Natural killer cell (primary cell): Measurements from ENCODE around the gene RDX. TPM values are rescaled to one million over a fixed set of nuclear protein-coding genes. Genes with fewer than 3 reads are reported as not detected.

Experiments used
- ATAC-seq, 3 donors: fragments of 150-1000 bp in 2 of 3; fragments of 200-7000 bp in 1 of 3; cut with Tn5 transposase; 1 replicate in 1 of 3; 2 replicates in 2 of 3; pipeline ENCODE4 v1.10.0; 2021; ENCODE audit warnings: mild to moderate bottlenecking in 2 of 3, moderate library complexity in 2 of 3
- DNase-seq, 2 donors: peaks; one replicate each; pipeline versions ENCODE4 v3.0.0 to v3.0.0-alpha.2; 2013 to 2021; ENCODE audit warnings: mixed read lengths in 1 of 2
- H3K27ac ChIP-seq: one replicate; pipeline ENCODE4 v1.5.1; 2013; ENCODE audit warnings: mild to moderate bottlenecking, low read length
- H3K27me3 ChIP-seq: one replicate; pipeline ENCODE4 v1.6.1; 2013; ENCODE audit warnings: low read length; ENCODE audit not compliant: control insufficient read depth, insufficient read depth
- H3K36me3 ChIP-seq: one replicate; pipeline ENCODE4 v1.6.1; 2013; ENCODE audit warnings: low read length; ENCODE audit not compliant: control insufficient read depth, insufficient read depth
- H3K4me1 ChIP-seq: one replicate; pipeline ENCODE4 v1.6.1; 2013; ENCODE audit warnings: low read length; ENCODE audit not compliant: control insufficient read depth, insufficient read depth
- H3K4me3 ChIP-seq: one replicate; pipeline ENCODE4 v1.5.1; 2013; ENCODE audit warnings: low read length
- H3K9me3 ChIP-seq: one replicate; pipeline ENCODE4 v1.6.1; 2013; ENCODE audit warnings: low read length; ENCODE audit not compliant: control insufficient read depth, insufficient read depth
- H3K27ac Mint-ChIP-seq, 2 donors: one replicate each; pipeline ENCODE4 v1.8.0; 2022; ENCODE audit warnings: mild to moderate bottlenecking in 2 of 2, mixed read lengths in 2 of 2, moderate library complexity in 1 of 2
- H3K27me3 Mint-ChIP-seq, 2 donors: one replicate each; pipeline ENCODE4 v1.8.0; 2022; ENCODE audit warnings: low read depth in 2 of 2, mixed read lengths in 2 of 2
- H3K36me3 Mint-ChIP-seq: one replicate; pipeline ENCODE4 v1.8.0; 2022; ENCODE audit warnings: mixed read lengths
- H3K4me1 Mint-ChIP-seq, 2 donors: one replicate each; pipeline ENCODE4 v1.8.0; 2022; ENCODE audit warnings: mixed read lengths in 2 of 2
- H3K4me3 Mint-ChIP-seq: one replicate; pipeline ENCODE4 v1.8.0; 2022; ENCODE audit warnings: mild to moderate bottlenecking, moderate library complexity, mixed read lengths
- H3K9me3 Mint-ChIP-seq, 2 donors: one replicate each; pipeline ENCODE4 v1.8.0; 2022; ENCODE audit warnings: mixed read lengths in 2 of 2
- CTCF ChIP-seq: fragments of 200-600 bp; IDR thresholded peaks from one replicate; pipeline ENCODE4 v1.8.0; 2022; ENCODE audit warnings: antibody characterized with exemption
- WGBS: methylation state at CpG from one replicate; pipeline ENCODE4 v1.1.7; 2013; ENCODE audit warnings: missing lambda C conversion rate; ENCODE audit not compliant: insufficient coverage; 5-methylcytosine and 5-hydroxymethylcytosine counted together
- intact Hi-C: fragments of 100-400 bp; cut with micrococcal nuclease; formaldehyde crosslinking; loops from one replicate; pipeline ENCODE4 v1.14.2; 2022
- total RNA-seq, 4 donors: library from RNA; stranded (reverse); fragments of 120-200 nt in 1 of 4; gene quantifications; one replicate each; pipeline versions ENCODE4 v1.2.3 to v1.2.4, GENCODE V29; 2013 to 2022

RDX gene
- total RNA-seq, 3 donors from 2014 or later (not counting 1 experiment from before 2014, with no cell fraction given), result 22.6 to 31.1 (median 25.9) TPM

GRCh38 chr11:110168033-110168803 is 128.2 kb downstream of the RDX start:
- WGBS, result 94% methylated on average over 4 of the region's 5 CpGs
- H3K9me3 ChIP-seq, result no peaks in the 10 kb centered on the region
- no peak overlapping the region for H3K27ac Mint-ChIP-seq
- DNase-seq (no peak), ATAC-seq (no peak)
- no peaks in the 10 kb centered on the region for H3K36me3 Mint-ChIP-seq
- H3K27me3 ChIP-seq, result no peaks in the 10 kb centered on the region
- H3K27ac ChIP-seq, result no peak overlapping the region
- TF ChIP-seq CTCF, result no peak
- no peak overlapping the region for H3K4me3 Mint-ChIP-seq
- H3K9me3 Mint-ChIP-seq, result no peaks in the 10 kb centered on the region
- H3K36me3 ChIP-seq, result no peaks in the 10 kb centered on the region
- H3K27me3 Mint-ChIP-seq, result peaks cover 0 to 3% of the 10 kb centered on the region in 2 donors
- no peaks in the 10 kb centered on the region for H3K4me1 Mint-ChIP-seq
- no peak overlapping the region for H3K4me3 ChIP-seq
- intact Hi-C loops, result no loop called here
- H3K4me1 ChIP-seq, result no peaks in the 10 kb centered on the region

- no peak for TF ChIP-seq CTCF
- H3K36me3 ChIP-seq, result no peaks in the 10 kb centered on the region
- DNase-seq, result no peak
- H3K4me1 ChIP-seq, result no peaks in the 10 kb centered on the region
- no peak overlapping the region for H3K27ac ChIP-seq
- Mint-ChIP-seq H3K27me3 (no peaks in the 10 kb centered on the region), H3K4me3 (no peak overlapping the region), H3K4me1 (no peaks in the 10 kb centered on the region), H3K9me3 (no peaks in the 10 kb centered on the region), H3K27ac (no peak overlapping the region), H3K36me3 (no peaks in the 10 kb centered on the region)
- no peak for ATAC-seq
- intact Hi-C loops, result no loop called here
- no peaks in the 10 kb centered on the region for H3K27me3 ChIP-seq
- no peaks in the 10 kb centered on the region for H3K9me3 ChIP-seq
- WGBS, result 95% methylated on average over 27 of the region's 28 CpGs
- H3K4me3 ChIP-seq, result no peak overlapping the region
These were observed 131.1 kb downstream of the RDX start for GRCh38 chr11:110165039-110165925.

- Mint-ChIP-seq H3K4me1 (no peaks in the 10 kb centered on the region), H3K27ac (no peak overlapping the region), H3K4me3 (no peak overlapping the region), H3K27me3 (peaks cover 0 to 7% of the 10 kb centered on the region in 2 donors), H3K36me3 (no peaks in the 10 kb centered on the region), H3K9me3 (no peaks in the 10 kb centered on the region)
- TF ChIP-seq CTCF, result no peak
- Histone ChIP-seq H3K27me3 (no peaks in the 10 kb centered on the region), H3K4me1 (no peaks in the 10 kb centered on the region), H3K9me3 (no peaks in the 10 kb centered on the region), H3K4me3 (no peak overlapping the region), H3K27ac (no peak overlapping the region), H3K36me3 (no peaks in the 10 kb centered on the region)
- intact Hi-C loops, result no loop called here
- DNase-seq, result no peak
- ATAC-seq, result no peak
These were observed 134.2 kb downstream of the RDX start for GRCh38 chr11:110162216-110162615.
